ENCODE data around the gene CDKL4.
"Not testable (repeated sequence)": the region's sequence is repeated elsewhere in the genome, so short reads cannot be mapped to it uniquely, and the experiment has no call there.

The CDKL4 gene

GRCh38 chr2:39178756-39179155 lies 65.0 kb downstream of the CDKL4 start:
- DNase-seq (ENCODE audit: low spot score) = no peak

GRCh38 chr2:39176997-39177396 lies 66.8 kb downstream of the CDKL4 start:
- DNase-seq (ENCODE audit: low spot score) = no peak

DNA sequence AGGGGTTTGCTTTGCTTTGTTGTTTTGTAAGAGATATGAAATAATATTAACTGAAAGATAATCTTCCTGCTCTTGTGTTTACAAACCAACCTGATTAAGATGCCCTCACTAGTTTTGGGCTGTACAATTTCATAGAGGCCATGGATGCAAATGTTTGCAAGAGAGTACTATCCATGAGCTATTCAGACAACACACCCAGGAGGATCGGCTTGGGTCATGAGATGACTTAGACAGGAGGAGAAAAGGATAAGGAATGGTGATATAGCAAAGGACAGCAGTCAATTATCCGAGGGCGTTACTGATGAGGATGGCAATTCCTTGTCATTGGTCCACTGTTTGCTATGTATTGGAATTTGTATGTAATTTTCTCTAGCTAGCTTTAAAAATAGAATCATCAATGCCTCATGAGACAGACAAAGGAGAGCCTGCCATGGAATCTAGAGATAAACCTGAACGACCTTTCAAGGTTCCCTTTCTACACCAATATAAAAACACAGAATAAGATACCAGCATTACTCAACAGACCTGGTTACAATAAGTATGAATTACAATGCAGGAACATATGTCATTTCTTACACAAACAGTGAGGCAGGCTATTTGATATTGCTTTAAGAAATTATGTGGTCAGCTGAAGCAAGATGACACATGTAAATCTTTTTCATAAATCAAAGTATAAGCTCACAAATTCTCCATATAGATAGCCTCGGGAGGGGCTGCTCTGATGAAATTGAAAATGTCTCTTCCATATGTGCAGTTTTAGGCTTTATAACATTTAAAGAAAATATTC lies 68.6 kb downstream of the CDKL4 start:
- no peak for DNase-seq (ENCODE audit: low spot score)

DNA sequence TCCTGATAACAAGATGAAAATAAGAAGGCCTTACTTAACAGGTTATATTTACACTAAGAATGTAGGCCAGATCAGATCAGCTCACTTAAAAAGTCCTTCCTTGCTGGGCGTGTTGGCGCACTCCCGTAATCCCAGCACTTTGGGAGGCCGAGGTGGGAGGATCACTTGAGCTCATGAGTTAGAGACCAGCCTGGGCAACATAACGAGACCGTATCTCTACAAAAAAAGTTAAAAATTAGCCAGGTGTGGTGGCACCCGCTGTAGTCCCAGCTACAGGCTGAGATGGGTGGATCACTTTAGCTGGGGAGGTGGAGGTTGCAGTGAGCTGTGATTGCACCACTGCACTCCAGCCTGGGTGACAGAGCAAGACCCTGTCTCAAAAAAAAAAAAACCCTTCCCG lies 69.7 kb downstream of the CDKL4 start:
- DNase-seq (ENCODE audit: low spot score) = no peak

- DNase-seq (ENCODE audit: low spot score) = not testable (repeated sequence)
Observed at GRCh38 chr2:39172047-39172706, 71.6 kb downstream of the CDKL4 start.

DNA sequence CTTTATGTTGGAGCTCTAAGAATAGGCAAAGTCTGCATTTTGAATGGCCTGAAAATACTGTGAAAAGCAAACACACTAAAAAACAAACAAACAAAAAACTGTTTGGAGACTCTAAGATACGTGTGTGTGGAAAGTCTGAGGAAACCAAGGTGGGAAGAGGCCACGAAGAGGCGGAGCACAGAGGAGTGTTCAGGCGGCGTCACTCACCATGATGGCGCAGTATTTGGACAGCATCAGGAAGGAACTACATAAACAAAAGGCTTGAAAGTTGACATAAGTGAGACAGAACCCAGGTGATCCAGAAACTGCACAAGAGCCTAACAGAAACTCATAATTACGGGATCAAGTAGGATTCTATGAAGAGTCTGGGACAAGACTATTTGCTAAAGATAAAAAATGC lies 72.1 kb downstream of the CDKL4 start:
- DNase-seq (ENCODE audit: low spot score) = no peak

DNA sequence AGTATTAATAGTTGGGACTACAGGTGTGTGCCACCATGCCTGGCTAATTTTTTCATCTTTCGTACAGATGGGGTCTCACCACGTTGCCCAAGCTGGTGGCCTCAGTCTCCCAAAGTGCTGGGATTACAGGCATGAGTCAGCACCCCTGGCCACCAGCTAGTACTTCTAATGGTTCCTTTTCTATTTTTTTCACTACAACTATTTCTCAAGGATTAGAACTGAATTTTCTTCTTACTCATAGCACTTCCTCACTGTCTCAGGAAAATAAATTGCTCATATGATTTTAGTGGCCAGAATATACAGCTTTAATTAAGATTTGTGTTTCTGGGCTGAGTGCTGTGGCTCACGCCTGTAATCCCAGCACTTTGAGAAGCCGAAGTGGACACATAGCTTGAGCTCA lies 79.7 kb downstream of the CDKL4 start:
- no peak for DNase-seq (ENCODE audit: low spot score)

GRCh38 chr2:39160982-39161381 lies 82.8 kb downstream of the CDKL4 start:
- no peak for DNase-seq (ENCODE audit: low spot score)

- DNase-seq (ENCODE audit: low spot score) = no peak
Observed at GRCh38 chr2:39159283-39159682, 84.5 kb downstream of the CDKL4 start.

DNA sequence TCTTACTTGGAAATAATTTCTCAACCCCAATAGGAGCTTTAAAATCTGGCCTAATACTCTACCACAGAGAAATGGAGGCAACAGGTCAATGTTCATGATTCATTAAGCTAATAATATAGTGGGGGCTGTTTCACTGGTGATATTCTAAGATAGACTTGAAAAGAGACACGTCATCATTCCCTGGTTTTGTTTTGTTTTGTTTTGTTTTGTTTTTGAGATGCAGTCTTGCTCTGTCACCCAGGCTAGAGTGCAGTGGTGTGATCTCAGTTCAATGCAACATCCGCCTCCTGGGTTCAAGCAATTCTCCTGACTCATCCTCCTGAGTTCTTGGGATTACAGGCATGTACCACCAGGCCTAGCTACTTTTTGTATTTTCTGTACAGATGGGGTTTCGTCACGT lies 85.4 kb downstream of the CDKL4 start:
- DNase-seq (ENCODE audit: low spot score) = no peak

GRCh38 chr2:39156846-39157245 lies 86.9 kb downstream of the CDKL4 start:
- DNase-seq (ENCODE audit: low spot score) = no peak

DNA sequence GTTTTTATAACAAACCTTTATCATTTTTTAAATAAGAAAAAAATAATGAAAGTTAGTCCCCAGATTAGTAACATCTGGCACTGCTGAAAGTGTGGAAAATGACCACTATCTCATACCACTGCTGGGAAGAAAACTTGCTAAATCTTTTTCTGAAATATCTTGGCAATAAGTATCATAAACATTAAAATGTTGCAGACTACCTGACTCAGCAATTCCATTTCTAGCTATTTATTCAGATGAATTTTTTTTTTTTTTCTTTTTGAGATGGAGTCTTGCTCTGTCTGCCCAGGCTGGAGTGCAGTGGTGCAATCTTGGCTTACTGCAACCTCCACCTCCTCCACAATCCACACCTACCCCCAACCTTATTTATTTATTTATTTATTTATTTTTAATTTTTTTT lies 87.7 kb downstream of the CDKL4 start:
- no peak for DNase-seq (ENCODE audit: low spot score)

DNA sequence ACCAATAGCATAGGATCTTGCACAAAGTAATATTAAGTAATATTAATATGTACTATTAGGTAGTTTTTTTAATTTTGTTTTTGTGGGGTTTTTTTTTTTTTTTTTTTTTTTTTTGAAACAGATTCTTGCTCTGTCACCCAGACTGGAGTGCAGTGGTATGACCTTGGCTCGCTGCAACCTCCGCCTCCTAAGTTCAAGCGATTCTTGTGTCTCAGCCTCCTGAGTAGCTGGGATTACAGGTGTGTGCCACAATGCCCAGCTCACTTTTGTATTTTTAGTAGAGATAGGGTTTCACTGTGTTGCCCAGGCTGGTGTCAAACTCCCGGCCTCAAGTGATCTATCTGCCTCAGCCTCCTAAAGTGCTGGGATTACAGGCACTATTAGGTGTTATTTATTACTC lies 88.2 kb downstream of the CDKL4 start:
- not testable (repeated sequence) for DNase-seq (ENCODE audit: low spot score)

DNA sequence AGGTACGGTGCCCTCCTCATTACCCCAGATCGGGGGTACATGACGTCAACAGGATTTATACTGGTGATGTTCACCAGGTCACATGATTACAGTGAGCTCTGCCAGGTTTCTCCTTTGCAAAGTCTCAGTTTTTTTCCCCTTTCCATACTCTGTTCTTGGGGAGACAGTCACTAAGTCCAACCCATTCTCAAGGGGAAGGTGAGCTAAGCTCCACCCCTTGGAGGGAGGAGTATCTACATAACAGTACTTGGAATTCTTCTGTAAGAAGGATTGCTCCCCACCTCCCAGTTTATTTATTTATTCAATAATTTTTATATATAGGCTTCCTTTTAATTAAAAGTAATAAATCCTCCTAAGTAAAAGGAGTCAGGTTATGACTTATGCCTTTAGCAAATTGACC lies 88.8 kb downstream of the CDKL4 start:
- DNase-seq (ENCODE audit: low spot score) = no peak

- no peak for DNase-seq (ENCODE audit: low spot score)
Observed at GRCh38 chr2:39153312-39153711, 90.5 kb downstream of the CDKL4 start.

DNA sequence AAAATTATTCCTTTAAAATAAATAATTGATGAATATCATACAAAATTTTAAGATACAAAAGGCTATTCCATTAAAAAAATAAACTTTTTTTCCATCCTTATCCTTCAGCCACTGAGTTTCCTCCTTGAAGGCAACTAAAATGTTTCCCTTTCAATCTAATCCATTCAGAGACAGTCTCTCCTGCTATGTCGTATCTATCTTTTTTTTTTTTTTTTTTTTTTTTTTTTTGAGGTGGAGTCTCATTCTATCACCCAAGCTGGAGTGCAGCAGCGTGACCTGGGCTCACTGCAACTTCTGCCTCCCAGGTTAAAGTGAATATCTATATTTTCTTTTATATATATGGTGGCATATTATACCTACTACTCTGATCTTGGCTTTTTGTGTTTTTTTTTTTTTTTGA lies 91.3 kb downstream of the CDKL4 start:
- DNase-seq (ENCODE audit: low spot score) = no peak

- DNase-seq (ENCODE audit: low spot score) = no peak
Observed at GRCh38 chr2:39150890-39151497, 92.8 kb downstream of the CDKL4 start.

GRCh38 chr2:39150102-39150562 lies 93.6 kb downstream of the CDKL4 start:
- DNase-seq (ENCODE audit: low spot score) = no peak

DNA sequence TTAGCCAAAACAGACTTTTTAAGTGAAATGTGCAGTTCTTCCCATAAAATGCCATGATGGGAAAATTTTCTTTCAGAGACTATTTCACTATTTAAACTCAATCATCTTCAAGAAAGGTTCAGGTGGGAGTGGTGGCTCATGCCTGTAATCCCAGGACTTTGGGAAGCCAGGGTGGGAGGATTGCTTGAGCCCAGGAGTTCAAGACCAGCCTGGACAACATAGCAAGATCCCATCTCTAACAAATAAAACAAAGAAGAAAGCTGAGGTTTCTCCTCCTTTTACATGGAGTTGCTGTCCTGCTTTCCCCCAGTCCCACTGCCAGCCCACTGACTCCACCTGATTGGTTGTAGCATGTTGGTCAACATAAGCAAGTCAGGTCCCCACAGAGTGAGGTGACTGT lies 97.1 kb downstream of the CDKL4 start:
- DNase-seq (ENCODE audit: low spot score) = no peak

- no peak for DNase-seq (ENCODE audit: low spot score)
Observed at GRCh38 chr2:39145906-39146421, 97.8 kb downstream of the CDKL4 start.

GRCh38 chr2:39144416-39144815 lies 99.4 kb downstream of the CDKL4 start:
- no peak for DNase-seq (ENCODE audit: low spot score)

DNA sequence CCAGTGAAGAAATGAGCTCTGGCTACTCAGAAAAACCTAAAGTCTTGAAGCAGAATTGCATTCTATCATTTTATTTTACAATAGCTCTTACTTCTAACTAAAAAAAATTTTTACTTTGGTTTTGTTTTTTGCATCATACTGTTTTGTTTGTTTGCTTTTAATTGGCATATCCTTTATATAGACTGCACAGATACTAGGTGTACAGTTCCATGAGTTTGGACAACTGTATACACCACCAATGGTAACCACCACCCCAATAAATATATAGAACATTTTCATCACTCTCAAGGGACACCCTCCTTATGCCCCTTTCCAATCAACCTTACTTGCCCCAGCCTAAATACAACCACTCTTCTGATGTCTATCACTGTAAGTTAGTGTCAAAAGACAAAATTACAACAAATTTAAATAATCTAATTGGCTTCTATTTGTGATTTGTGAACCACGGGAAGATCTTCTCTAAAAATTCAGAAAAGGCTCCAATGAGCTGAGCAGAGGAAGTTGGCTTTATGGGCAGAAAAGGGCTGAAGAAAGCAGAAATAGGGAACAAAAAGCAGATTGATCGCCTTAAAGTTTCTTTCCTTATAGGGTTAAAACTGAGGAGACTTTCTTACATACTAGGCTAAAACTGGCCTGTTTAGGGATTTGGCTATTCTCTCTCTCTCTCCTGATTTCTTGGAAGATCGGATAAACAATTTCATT lies 100.7 kb downstream of the CDKL4 start:
- no peak for DNase-seq (ENCODE audit: low spot score)

All from D341Med (cell line).